HG02571 (cell line): ENCODE results near the gene EPB41L1.

Experiments
- ATAC-seq: cut with Tn5 transposase; IDR thresholded peaks from one replicate; pipeline ENCODE4 v1.9.1; 2021; ENCODE audit warnings: mild to moderate bottlenecking, moderate library complexity; ENCODE audit not compliant: unreplicated experiment

The EPB41L1 gene

GRCh38 chr20:36218380-36219064, 64.0 kb downstream of the EPB41L1 start:
- ATAC-seq = no peak

- no peak for ATAC-seq
Observed at GRCh38 chr20:36219671-36220220, 65.2 kb downstream of the EPB41L1 start.

- no peak for ATAC-seq
Observed at GRCh38 chr20:36225666-36226065, 71.1 kb downstream of the EPB41L1 start.

- ATAC-seq = no peak
Observed at GRCh38 chr20:36228770-36229169, 74.2 kb downstream of the EPB41L1 start.

GRCh38 chr20:36230019-36230418, 75.5 kb downstream of the EPB41L1 start:
- no peak for ATAC-seq

- ATAC-seq = no peak
Observed at GRCh38 chr20:36231331-36231730, 76.8 kb downstream of the EPB41L1 start.

- no peak for ATAC-seq
Observed at GRCh38 chr20:36234771-36235320, 80.3 kb downstream of the EPB41L1 start.

- peak; percentile 81 for ATAC-seq
Observed at GRCh38 chr20:36235892-36236785, 81.6 kb downstream of the EPB41L1 start, which contains the start of gene AAR2. Gene AAR2, plus strand, starts transcription at chr20:36236478. Its CDS starts 3,391 bp downstream, at chr20:36239869.

- ATAC-seq = no peak
Observed at GRCh38 chr20:36236786-36237121, 82.2 kb downstream of the EPB41L1 start.

- no peak for ATAC-seq
Observed at GRCh38 chr20:36237477-36237876, 82.9 kb downstream of the EPB41L1 start.

GRCh38 chr20:36238153-36238552, 83.6 kb downstream of the EPB41L1 start:
- ATAC-seq = no peak

- ATAC-seq = no peak
Observed at GRCh38 chr20:36238760-36239159, 84.2 kb downstream of the EPB41L1 start.

GRCh38 chr20:36240076-36240475, 85.5 kb downstream of the EPB41L1 start:
- no peak for ATAC-seq

- ATAC-seq = no peak
Observed at GRCh38 chr20:36241678-36242077, 87.1 kb downstream of the EPB41L1 start.

- no peak for ATAC-seq
Observed at GRCh38 chr20:36243726-36244125, 89.2 kb downstream of the EPB41L1 start.

GRCh38 chr20:36246401-36246800, 91.9 kb downstream of the EPB41L1 start:
- no peak for ATAC-seq

GRCh38 chr20:36248836-36249235, 94.3 kb downstream of the EPB41L1 start:
- ATAC-seq = no peak

- no peak for ATAC-seq
Observed at GRCh38 chr20:36249450-36249849, 94.9 kb downstream of the EPB41L1 start.

GRCh38 chr20:36251426-36251825, 96.9 kb downstream of the EPB41L1 start:
- ATAC-seq = no peak

GRCh38 chr20:36252511-36252910, 98.0 kb downstream of the EPB41L1 start:
- ATAC-seq = no peak

GRCh38 chr20:36253036-36253435, 98.5 kb downstream of the EPB41L1 start:
- ATAC-seq = no peak

- ATAC-seq = no peak
Observed at GRCh38 chr20:36254076-36254475, 99.5 kb downstream of the EPB41L1 start.
